HepG2 (cell line): Measurements from ENCODE around the gene SPINK6. TPM values are rescaled to one million over a fixed set of nuclear protein-coding genes. Genes with fewer than 3 reads are reported as not detected.

Experiments
- ATAC-seq: fragments of 200-7000 bp; cut with Tn5 transposase; 3 replicates; pipeline ENCODE4 v1.9.1; 2020; ENCODE audit warnings: mild to moderate bottlenecking, moderate library complexity
- BruUV-seq: library from RNA; stranded (reverse); fragments of 400-500 nt; replicated peaks from 2 replicates; lab custom pipeline; 2021; lab: Mats Ljungman, UMichigan
- CTCF ChIA-PET: fragments of 300-600 bp; formaldehyde crosslinking; extraction: SDS; loops from one replicate; lab custom pipeline; 2021; ENCODE audit warnings: low total read pairs, inconsistent platforms, low intra/inter-chr PET ratio; lab: Yijun Ruan, JAX
- POLR2A ChIA-PET: fragments of 350-600 bp; sonication (Branson Sonifier 250); formaldehyde crosslinking; loops from one replicate; lab custom pipeline; 2020; ENCODE audit warnings: antibody characterized with exemption, inconsistent platforms; lab: Yijun Ruan, JAX
- DNase-seq: peaks from one replicate; pipeline ENCODE4 v3.0.0-alpha.2; 2015; ENCODE audit warnings: low spot score
- FAIRE-seq: peaks from 3 replicates; lab custom pipeline; 2011; peaks lifted over from hg19 to GRCh38; lab: Jason Lieb, UNC
- H2AFZ ChIP-seq: one replicate; pipeline ENCODE4 v1.6.1; 2011; ENCODE audit warnings: low read length, inconsistent platforms
- H3K27ac ChIP-seq: fragments of 300-600 bp; 3 replicates; pipeline ENCODE4 v1.8.0; 2011; ENCODE audit warnings: mixed run types, mild to moderate bottlenecking, mixed read lengths, low read length, inconsistent platforms; ENCODE audit not compliant: insufficient read depth; ENCODE audit errors: extremely low read length
- H3K27me3 ChIP-seq, 2 experiments: fragments of 200-600 bp in 1 of 2; 2 replicates in 1 of 2; 3 replicates in 1 of 2; pipeline versions ENCODE4 v1.6.0 to v1.8.0; 2011; ENCODE audit warnings: low read length in 2 of 2, mild to moderate bottlenecking in 2 of 2, moderate library complexity in 2 of 2, inconsistent platforms in 1 of 2; ENCODE audit not compliant: insufficient read depth in 2 of 2, control insufficient read depth in 1 of 2
- H3K36me3 ChIP-seq, 2 experiments: fragments of 200-600 bp in 1 of 2; replicated peaks in 1 of 2; 2 replicates in 1 of 2; 3 replicates in 1 of 2; pipeline versions ENCODE4 v1.5.1 to v1.8.0; 2011; ENCODE audit warnings: low read length in 2 of 2, inconsistent platforms in 1 of 2; ENCODE audit not compliant: insufficient read depth in 2 of 2, control insufficient read depth in 1 of 2
- H3K4me1 ChIP-seq: 2 replicates; pipeline ENCODE4 v1.5.1; 2012; ENCODE audit warnings: low read length, inconsistent platforms; ENCODE audit not compliant: insufficient read depth
- H3K4me2 ChIP-seq: 2 replicates; pipeline ENCODE4 v1.6.0; 2011; ENCODE audit warnings: low read depth, low read length, inconsistent platforms
- H3K4me3 ChIP-seq, 3 experiments: fragments of 200-600 bp in 1 of 3; sonication (generic), shearing (Covaris generic) in 1 of 3; replicated peaks in 1 of 3; 2 replicates each; pipeline ENCODE4 v1.5.1; 2011 to 2016; ENCODE audit warnings: low read length in 3 of 3, inconsistent platforms in 2 of 3, low read depth in 2 of 3, mild to moderate bottlenecking in 2 of 3, control low read depth in 1 of 3, mixed read lengths in 1 of 3; ENCODE audit not compliant: insufficient read depth in 1 of 3
- H3K79me2 ChIP-seq: one replicate; pipeline ENCODE4 v1.6.1; 2011; ENCODE audit warnings: low read length, inconsistent platforms; ENCODE audit not compliant: insufficient read depth
- H3K9ac ChIP-seq: 2 replicates; pipeline ENCODE4 v1.6.0; 2011; ENCODE audit warnings: mild to moderate bottlenecking, low read depth, low read length, inconsistent platforms; ENCODE audit not compliant: insufficient read depth
- H3K9me3 ChIP-seq: 2 replicates; pipeline ENCODE4 v1.5.1; 2012; ENCODE audit warnings: mild to moderate bottlenecking, low read length
- H4K20me1 ChIP-seq: 2 replicates; pipeline ENCODE4 v1.6.0; 2011; ENCODE audit warnings: inconsistent platforms, mild to moderate bottlenecking, low read length, moderate library complexity; ENCODE audit not compliant: insufficient read depth
- GLI4 ChIP-seq: sonication (generic); formaldehyde crosslinking; IDR thresholded peaks from 2 replicates; pipeline ENCODE4 v1.5.1; 2020; ENCODE audit warnings: missing genetic modification reagents, mild to moderate bottlenecking, moderate library complexity, borderline replicate concordance
- GTF3A ChIP-seq: sonication (generic); formaldehyde crosslinking; conservative IDR thresholded peaks from 2 replicates; pipeline ENCODE4 v1.4.0; 2020; ENCODE audit warnings: mild to moderate bottlenecking, missing genetic modification reagents
- RFX1 ChIP-seq: fragments of 450-650 bp; IDR thresholded peaks from 2 replicates; pipeline ENCODE4 v1.6.1; 2017
- STAG1 ChIP-seq: sonication (generic); formaldehyde crosslinking; IDR thresholded peaks from 2 replicates; pipeline ENCODE4 v1.4.0; 2020; ENCODE audit warnings: missing genetic modification reagents
- ZNF264 ChIP-seq: sonication (generic); formaldehyde crosslinking; IDR thresholded peaks from 2 replicates; pipeline ENCODE4 v1.4.0; 2020; ENCODE audit warnings: missing genetic modification reagents
- WGBS: methylation state at CpG from one replicate; pipeline ENCODE4 v1.1.6; 2017; ENCODE audit warnings: low lambda C conversion rate; 5-methylcytosine and 5-hydroxymethylcytosine counted together
- in situ Hi-C: cut with HindIII; loops from 2 replicates; pipeline ENCODE4 v1.10.0; 2017; ENCODE audit warnings: low pct_unique_long_range_greater_than_20kb; ENCODE audit not compliant: extremely low pct_ligation_motif_present
- intact Hi-C: fragments of 100-400 bp; cut with micrococcal nuclease; formaldehyde crosslinking; loops from one replicate; pipeline ENCODE4 v1.10.0; 2022; ENCODE audit not compliant: unreplicated experiment
- polyA plus RNA-seq, 8 experiments: library from polyadenylated mRNA; depleted of rRNA in 3 of 8; stranded (reverse) in 7 of 8; unstranded in 1 of 8; fragments of >200 nt; fragmentation: Illumina TruSeq in 4 of 8; extraction: Trizol in 4 of 8; gene quantifications; 2 replicates each; pipeline versions ENCODE4 v1.2.1 to v1.2.3, GENCODE V29; 2011 to 2016; ENCODE audit warnings: low read depth in 4 of 8, missing spikeins in 1 of 8, mixed read lengths in 1 of 8; ENCODE audit not compliant: insufficient read depth in 1 of 8
- total RNA-seq, 5 experiments: library from RNA; depleted of rRNA; stranded (reverse); fragments of >200 nt; fragmentation: Illumina TruSeq; extraction: Trizol; gene quantifications; 2 replicates each; pipeline ENCODE4 v1.2.3, GENCODE V29; 2016; ENCODE audit warnings: low read depth in 1 of 5
- TF ChIP-seq, protein P1 (sequence below): sonication (generic); formaldehyde crosslinking; IDR thresholded peaks from 2 replicates; pipeline ENCODE4 v1.4.0; 2020; ENCODE audit warnings: missing genetic modification reagents, mild to moderate bottlenecking, borderline replicate concordance
- TF ChIP-seq, protein P2 (sequence below): sonication (generic); formaldehyde crosslinking; IDR thresholded peaks from 2 replicates; pipeline ENCODE4 v1.5.0; 2020; ENCODE audit warnings: mild to moderate bottlenecking, missing genetic modification reagents
- TF ChIP-seq, protein P3 (sequence below): sonication (generic); formaldehyde crosslinking; IDR thresholded peaks from 2 replicates; pipeline ENCODE4 v1.5.0; 2020; ENCODE audit warnings: mild to moderate bottlenecking, missing genetic modification reagents

Gene SPINK6
- total and polyA plus RNA-seq, 2 of the 13 experiments (the other 11 are each of a cell fraction or from before 2014, with no cell fraction given) = not detected

DNA sequence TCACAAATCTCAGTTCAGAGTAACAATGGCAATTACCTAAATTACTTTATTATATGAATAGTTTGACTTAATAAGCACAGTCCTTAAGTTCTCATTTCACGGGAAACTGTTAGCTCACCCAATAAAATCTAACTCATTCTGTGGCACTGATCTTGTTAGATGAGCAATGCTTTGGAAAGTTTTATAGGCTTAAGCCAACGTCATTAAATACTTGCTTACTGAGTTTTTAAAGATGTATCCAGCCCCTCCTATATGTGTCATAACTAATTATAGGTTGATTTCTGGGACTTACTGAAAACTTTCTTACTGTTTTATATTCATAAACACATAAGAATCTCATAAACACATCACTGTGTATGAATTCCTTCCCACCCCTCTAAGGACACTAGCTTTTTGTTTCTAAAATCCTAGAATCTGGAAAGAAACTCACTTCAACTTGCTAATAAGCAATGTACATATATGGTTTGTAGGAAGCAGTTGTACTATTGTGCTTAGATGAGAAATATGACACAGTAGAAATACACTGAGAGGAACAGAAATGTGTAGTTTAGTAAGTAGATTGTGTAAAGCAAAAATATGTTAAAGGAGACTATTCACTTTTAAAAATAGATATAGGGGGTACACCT, 21.4 kb downstream of the SPINK6 start:
- Histone ChIP-seq H4K20me1 (no peaks in the 10 kb centered on the region), H3K27me3 (no peaks in the 10 kb centered on the region), H3K4me3 (no peak overlapping the region), H3K4me1 (no peaks in the 10 kb centered on the region), H2AFZ (no peak overlapping the region), H3K27ac (no peak overlapping the region), H3K4me2 (no peak overlapping the region), H3K9me3 (no peaks in the 10 kb centered on the region), H3K36me3 (no peaks in the 10 kb centered on the region), H3K9ac (no peak overlapping the region), H3K79me2 (no peaks in the 10 kb centered on the region)
- intact Hi-C loops (no loop called here), in situ Hi-C loops (no loop called here)
- no TSS peak for BruUV-seq
- TF ChIP-seq GTF3A (CRISPR knock-in tag) = no peak
- TF ChIP-seq ZNF264 = no peak
- TF ChIP-seq, protein P1, sequence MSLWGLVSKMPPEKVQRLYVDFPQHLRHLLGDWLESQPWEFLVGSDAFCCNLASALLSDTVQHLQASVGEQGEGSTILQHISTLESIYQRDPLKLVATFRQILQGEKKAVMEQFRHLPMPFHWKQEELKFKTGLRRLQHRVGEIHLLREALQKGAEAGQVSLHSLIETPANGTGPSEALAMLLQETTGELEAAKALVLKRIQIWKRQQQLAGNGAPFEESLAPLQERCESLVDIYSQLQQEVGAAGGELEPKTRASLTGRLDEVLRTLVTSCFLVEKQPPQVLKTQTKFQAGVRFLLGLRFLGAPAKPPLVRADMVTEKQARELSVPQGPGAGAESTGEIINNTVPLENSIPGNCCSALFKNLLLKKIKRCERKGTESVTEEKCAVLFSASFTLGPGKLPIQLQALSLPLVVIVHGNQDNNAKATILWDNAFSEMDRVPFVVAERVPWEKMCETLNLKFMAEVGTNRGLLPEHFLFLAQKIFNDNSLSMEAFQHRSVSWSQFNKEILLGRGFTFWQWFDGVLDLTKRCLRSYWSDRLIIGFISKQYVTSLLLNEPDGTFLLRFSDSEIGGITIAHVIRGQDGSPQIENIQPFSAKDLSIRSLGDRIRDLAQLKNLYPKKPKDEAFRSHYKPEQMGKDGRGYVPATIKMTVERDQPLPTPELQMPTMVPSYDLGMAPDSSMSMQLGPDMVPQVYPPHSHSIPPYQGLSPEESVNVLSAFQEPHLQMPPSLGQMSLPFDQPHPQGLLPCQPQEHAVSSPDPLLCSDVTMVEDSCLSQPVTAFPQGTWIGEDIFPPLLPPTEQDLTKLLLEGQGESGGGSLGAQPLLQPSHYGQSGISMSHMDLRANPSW = no peak
- no peak for TF ChIP-seq STAG1
- TF ChIP-seq, protein P2, sequence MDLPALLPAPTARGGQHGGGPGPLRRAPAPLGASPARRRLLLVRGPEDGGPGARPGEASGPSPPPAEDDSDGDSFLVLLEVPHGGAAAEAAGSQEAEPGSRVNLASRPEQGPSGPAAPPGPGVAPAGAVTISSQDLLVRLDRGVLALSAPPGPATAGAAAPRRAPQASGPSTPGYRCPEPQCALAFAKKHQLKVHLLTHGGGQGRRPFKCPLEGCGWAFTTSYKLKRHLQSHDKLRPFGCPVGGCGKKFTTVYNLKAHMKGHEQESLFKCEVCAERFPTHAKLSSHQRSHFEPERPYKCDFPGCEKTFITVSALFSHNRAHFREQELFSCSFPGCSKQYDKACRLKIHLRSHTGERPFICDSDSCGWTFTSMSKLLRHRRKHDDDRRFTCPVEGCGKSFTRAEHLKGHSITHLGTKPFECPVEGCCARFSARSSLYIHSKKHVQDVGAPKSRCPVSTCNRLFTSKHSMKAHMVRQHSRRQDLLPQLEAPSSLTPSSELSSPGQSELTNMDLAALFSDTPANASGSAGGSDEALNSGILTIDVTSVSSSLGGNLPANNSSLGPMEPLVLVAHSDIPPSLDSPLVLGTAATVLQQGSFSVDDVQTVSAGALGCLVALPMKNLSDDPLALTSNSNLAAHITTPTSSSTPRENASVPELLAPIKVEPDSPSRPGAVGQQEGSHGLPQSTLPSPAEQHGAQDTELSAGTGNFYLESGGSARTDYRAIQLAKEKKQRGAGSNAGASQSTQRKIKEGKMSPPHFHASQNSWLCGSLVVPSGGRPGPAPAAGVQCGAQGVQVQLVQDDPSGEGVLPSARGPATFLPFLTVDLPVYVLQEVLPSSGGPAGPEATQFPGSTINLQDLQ = no peak
- TF ChIP-seq GLI4 (CRISPR knock-in tag) = no peak
- TF ChIP-seq RFX1 = no peak
- TF ChIP-seq, protein P3, sequence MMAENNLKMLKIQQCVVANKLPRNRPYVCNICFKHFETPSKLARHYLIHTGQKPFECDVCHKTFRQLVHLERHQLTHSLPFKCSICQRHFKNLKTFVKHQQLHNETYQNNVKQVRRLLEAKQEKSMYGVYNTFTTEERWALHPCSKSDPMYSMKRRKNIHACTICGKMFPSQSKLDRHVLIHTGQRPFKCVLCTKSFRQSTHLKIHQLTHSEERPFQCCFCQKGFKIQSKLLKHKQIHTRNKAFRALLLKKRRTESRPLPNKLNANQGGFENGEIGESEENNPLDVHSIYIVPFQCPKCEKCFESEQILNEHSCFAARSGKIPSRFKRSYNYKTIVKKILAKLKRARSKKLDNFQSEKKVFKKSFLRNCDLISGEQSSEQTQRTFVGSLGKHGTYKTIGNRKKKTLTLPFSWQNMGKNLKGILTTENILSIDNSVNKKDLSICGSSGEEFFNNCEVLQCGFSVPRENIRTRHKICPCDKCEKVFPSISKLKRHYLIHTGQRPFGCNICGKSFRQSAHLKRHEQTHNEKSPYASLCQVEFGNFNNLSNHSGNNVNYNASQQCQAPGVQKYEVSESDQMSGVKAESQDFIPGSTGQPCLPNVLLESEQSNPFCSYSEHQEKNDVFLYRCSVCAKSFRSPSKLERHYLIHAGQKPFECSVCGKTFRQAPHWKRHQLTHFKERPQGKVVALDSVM (CRISPR knock-in tag) = no peak
- no peak for FAIRE-seq
- ChIA-PET CTCF (no interaction called here), POLR2A (no interaction called here)
- no peak for DNase-seq
- no peak for ATAC-seq
- 0% methylated on average over 2 of the region's 2 CpGs for WGBS
